Left lobe of liver (tissue), 2 donors: ENCODE data around the gene PMIS2. TPM values are rescaled to one million over a fixed set of nuclear protein-coding genes. Genes with fewer than 3 reads are reported as not detected.
"Not testable (repeated sequence)": the region's sequence is repeated elsewhere in the genome, so short reads cannot be mapped to it uniquely, and the experiment has no call there.

ENCODE experiments used
- ATAC-seq: fragments of 200-7000 bp; cut with Tn5 transposase; one replicate; pipeline ENCODE4 v1.9.1; 2020; ENCODE audit warnings: mild to moderate bottlenecking, moderate library complexity
- DNase-seq: peaks from one replicate; pipeline ENCODE4 v3.0.0-alpha.2; 2020; ENCODE audit warnings: low spot score
- total RNA-seq: library from RNA; stranded (reverse); gene quantifications from one replicate; pipeline ENCODE4 v1.2.1, GENCODE V29; 2021
- donor health status: DM: no; HTN: no; CAD: no; lungs with moderate emphysema.
- donor health status: DM: no; HTN: yes; CAD: no.

PMIS2 gene
- total RNA-seq, 1 donor from 2014 or later, result not detected

DNA sequence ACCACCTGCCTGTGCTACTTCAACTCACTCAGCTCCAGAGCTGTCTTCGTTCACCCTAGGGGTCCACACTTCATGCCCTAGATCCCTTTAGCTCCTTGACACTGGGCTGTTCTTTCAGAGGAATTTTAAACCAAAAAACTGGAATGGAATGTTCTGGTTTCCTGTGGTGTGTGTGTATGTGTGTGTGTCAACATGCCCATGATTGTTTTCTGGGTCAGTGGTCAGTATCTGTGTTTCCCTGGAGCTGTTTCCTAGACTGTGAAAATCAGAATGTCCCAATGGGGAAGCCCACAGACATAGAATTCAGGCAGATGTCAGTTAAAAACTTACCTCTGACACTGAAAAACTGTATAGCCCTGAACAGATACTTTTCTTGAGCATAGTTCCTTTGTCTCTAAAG, 1.3 kb downstream of the PMIS2 start:
- ATAC-seq (no peak), DNase-seq (no peak)

DNA sequence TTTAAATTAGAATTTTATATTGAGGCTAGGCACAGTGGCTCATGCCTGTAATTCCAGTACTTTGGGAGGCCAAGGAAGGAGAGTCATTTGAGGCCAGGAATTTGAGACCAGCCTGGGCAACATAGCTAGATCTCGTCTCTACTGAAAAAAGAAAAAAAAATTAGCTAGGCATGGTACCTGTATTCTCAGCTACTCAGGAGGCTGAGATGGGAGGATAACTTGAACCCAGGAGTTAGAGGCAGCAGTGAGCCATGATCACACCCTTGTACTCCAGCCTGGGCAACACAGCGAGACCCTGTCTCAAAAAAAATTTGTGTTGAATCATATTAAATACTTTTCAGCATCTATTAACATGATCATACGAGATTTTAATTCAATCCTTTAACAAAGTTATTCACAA, 4.9 kb downstream of the PMIS2 start:
- no peak for ATAC-seq

DNA sequence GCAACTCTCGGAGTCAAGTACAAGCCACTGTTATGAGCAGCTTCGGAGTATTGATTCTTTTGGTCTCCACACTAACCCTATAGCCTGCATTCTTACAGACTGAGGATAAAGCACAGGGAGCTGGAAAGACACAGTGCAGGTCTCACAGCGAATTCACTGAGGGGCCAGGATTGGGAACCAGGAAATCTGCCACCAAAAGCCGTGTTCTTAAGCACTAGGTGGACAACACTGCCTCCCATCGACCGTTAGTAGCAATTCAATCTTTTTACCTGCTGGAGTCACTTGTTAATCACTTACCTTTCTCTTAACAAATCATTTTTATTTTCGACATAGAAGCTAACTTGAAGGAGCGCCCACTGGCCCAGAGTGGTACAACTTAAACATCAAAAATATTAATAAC, 6.3 kb downstream of the PMIS2 start:
- DNase-seq (no peak), ATAC-seq (peak; percentile 79)

More for the DNA sequence above, 4.9 kb downstream of the PMIS2 start:
- no peak for DNase-seq

DNA sequence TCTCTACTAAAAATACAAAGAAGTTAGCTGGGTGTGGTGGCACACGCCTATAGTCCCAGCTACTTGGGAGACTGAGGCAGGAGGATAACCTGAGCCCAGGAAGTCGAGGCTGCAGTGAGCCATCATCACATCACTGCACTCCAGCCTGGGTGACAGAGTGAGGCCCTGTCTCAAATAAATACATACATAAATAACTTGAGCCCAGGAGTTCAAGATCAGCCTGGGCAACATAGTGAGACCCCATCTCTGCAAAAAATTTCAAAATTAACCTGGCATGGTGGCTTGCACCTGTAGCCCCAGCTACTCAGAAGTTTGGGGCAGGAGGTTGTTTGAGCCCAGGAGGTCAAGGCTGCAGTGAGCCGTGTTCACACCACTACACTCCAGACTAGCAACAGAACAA, 9.1 kb downstream of the PMIS2 start:
- not testable (repeated sequence) for ATAC-seq, DNase-seq

DNA sequence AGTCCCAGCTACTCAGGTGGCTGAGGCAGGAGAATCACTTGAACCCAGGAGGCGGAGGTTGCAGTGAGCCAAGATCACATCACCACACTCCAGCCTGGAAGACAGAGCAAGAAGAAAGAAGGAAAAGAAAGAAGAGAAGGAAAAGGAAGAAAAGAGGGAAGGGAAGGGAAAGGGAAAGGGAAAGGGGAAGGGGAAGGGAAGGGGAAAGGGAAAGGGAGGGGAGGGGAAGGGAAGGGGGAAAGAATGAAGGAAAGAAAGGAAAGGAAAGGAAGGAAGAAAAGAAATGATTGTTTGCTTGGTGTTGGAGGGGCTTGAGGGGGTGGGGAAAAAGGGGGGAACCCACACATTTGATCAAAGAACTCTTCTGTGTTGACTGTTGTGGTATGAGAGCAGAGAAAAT, 10.0 kb downstream of the PMIS2 start:
- DNase-seq, result no peak
- no peak for ATAC-seq

DNA sequence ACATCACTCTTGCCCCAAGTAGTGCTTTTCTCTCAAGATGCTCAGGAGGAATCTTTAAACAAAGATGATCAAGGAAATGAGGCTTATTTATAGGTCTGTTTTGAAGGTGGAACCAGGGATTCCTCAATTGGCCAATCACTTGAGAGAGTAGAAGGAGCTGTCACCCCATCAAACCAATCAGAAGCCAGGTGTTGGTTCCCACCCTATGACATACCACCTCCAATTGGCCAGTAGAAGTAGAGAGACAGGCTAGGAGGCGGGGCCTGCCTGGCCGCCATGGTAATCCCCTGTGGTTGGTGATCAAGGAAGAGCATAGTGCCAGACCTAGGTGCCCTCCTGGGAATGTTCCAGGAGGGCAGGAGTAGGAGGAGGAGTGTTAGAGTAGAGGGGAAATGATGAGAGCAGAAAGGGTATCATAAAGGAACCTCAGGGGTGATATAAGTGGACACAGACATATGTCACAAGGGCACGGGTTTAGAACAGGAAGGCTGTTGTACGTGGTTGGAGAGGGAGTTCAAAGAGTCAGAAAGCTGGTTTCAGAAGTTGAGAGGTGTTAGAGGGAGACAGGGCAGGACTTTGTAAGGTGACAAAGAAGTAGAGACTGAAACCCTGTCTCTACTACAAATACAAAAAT, 10.5 kb downstream of the PMIS2 start:
- DNase-seq (no peak), ATAC-seq (no peak)

DNA sequence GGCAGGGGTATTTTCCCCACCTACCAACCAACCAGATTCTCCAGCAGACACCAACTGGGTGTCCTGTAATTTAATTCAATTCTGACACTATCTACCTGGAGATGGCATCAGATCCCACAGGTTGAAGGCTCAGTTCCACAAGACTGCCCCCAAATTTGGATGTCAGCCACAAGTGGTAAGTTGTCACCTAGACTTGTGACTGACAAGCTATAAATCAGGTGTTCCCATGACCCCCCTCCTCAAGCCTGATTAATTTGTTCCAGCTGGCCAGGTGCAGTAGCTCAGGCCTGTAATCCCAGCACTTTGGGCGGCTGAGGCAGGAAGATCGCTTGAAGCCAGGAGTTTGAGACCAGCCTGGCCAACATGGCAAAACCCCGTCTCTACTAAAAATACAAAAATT, 16.0 kb downstream of the PMIS2 start:
- no peak for ATAC-seq
- no peak for DNase-seq

DNA sequence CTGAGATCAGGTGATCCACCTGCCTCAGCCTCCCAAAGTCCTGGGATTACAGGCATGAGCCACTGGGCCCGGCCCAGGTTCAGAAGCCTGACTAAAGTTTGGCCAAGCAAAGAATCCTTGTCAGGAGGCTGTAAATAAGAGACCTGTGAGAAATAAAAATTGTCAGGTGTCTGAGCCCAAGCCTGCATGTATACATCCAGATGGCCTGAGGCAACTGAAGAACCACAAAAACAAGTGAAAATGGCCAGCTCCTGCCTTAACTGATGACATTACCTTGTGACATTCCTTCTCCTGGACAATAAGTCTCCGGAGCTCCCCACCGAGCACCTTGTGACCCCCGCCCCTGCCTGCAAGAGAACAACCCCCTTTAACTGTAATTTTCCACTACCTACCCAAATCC, 18.5 kb downstream of the PMIS2 start:
- not testable (repeated sequence) for ATAC-seq, DNase-seq

DNA sequence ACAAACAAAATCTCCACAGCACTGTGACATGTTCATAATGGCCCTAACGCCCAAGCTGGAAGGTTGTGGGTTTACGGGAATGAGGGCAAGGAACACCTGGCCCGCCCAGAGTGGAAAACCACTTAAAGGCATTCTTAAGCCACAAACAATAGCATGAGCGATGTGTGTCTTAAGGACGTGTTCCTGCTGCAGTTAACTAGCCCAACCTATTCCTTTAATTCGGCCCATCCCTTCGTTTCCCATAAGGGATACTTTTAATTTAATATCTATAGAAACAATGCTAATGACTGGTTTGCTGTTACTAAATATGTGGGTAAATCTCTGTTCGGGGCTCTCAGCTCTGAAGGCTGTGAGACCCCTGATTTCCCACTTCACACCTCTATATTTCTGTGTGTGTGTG, 21.2 kb downstream of the PMIS2 start:
- not testable (repeated sequence) for DNase-seq, ATAC-seq

DNA sequence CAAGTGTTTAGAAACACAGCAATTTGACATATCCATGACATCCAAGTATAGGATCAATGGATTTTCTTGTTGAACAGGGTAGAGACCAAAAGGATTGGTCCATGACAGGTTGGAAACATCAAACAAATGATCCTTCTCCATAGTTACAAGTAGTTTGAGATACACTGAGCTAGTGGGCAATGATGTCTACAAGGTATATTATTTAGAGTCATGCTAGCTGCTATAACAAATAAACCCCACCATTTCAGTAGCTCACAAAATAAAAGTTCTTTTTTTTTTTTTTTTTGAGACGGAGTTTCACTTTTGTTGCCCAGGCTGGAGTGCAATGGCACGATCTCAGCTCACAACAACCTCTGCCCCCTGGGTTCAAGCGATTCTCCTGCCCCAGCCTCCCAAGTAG, 21.7 kb downstream of the PMIS2 start:
- no peak for ATAC-seq
- DNase-seq, result no peak

DNA sequence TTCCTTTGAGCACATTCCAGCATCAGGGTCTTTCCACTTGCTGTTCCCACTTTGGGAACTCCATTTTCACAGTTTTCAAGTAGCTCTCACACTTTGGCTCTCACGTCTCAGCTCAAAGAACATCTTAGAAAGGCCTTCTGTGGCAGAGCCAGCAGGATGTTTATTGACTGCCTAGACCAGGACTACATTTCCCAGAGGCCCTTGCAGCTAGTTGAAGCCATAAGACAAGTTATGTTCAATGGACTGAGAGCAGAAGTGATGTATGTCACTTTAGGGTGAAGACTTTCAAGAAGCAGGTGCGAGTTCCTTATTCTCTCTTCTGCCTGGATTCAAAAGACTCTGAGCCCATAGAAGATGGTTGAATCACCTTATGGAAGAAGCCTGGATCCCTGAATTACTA, 22.3 kb downstream of the PMIS2 start:
- ATAC-seq (no peak), DNase-seq (no peak)

DNA sequence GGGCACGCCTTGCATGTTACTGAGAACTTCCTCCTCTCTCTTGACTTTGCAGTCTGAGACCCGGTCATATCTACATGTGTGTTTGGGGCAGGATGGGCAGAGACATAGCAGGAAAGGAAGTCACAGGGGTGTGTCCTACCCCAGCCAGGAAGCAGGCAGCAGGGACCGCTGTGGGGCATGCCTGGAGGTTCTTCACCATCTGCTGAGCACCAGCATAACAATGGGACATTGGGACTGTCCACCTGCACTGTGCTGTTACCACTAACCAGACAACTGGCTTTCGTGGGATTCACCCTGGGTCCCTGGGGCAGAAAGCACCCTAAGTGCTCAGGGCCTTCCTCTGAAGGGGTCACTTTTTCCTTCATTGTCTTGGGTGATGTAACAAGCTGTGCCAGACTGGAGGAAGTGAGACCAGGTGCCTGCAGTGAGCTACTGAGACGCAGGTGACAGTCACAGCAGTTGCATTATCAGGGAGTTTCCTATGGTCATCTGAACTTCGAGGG, 23.9 kb downstream of the PMIS2 start:
- no peak for ATAC-seq
- no peak for DNase-seq

DNA sequence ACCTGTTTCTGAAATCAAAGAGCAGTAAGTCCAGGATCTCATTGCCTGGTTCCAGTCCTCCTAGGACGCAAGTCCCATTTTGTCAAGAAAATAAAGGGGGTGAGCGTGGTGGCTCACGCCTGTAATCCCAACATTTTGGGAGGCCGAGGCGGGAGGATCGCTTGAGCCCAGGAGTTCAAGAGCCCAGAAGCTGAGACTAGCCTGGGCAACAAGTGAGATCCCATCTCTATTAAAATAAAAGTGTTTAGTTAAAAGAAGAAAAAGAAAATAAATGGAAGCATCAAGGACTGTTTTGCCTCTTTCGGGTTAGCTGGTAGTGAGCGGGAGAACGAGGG, 26.2 kb downstream of the PMIS2 start:
- ATAC-seq (no peak), DNase-seq (no peak)

DNA sequence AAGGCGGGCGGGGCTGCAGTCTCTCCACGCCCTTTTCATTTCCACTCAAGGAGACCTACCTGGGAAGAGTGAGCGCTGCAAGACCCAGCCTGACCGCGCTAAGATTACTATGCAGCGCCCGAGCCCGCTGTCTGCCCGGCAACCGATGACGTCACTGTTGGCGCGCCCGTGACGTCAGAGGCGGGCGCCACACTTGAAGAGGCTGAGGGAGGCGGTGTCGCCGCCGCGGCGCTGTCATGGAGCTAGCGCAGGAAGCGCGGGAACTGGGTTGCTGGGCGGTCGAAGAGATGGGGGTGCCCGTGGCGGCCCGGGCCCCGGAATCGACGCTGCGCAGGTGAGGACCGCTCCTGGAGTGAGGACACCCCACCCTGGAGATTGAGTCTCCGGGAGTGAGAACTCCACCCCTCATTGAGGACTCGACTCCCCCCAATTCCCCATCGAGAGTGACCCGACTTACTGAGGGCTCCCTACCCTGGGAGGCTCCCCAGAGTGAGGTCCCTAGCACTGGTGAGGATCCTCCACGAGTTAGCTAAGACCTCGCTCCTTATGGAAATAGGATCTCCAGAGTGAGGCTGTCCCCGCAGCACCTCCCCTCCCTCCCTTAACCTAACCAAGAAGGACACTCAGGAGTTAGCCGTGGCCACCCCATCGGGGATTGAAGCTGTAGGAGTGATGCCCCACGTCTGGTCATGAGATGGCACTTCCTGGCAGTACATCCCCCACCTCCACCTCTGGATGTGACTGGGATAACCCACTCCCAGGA, 26.8 kb downstream of the PMIS2 start, which contains the start of gene HAUS5:
HAUS5 (plus strand) TSS at position 177 of the 763 bp plus-strand sequence; CDS start at position 237, 60 bp downstream.
- ATAC-seq, result peak; percentile 97
- peak; percentile 94 for DNase-seq

DNA sequence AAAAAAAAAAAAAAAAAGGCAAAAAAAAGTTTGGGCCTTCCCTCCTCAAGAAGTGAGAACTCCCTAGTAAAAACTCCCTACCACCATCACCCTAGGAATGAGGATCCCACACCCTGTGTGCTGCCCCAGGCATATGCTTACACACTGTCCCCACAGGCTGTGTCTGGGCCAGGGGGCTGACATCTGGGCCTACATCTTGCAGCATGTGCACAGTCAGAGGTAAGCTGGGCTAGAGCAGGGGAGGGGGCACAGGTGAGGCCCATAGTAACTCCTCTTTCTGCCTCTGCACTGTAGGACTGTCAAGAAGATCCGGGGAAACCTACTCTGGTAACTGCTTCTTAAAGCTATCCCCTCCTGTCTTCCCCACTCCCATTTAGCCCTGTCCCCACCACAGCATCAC, 27.6 kb downstream of the PMIS2 start:
- ATAC-seq (no peak), DNase-seq (no peak)

DNA sequence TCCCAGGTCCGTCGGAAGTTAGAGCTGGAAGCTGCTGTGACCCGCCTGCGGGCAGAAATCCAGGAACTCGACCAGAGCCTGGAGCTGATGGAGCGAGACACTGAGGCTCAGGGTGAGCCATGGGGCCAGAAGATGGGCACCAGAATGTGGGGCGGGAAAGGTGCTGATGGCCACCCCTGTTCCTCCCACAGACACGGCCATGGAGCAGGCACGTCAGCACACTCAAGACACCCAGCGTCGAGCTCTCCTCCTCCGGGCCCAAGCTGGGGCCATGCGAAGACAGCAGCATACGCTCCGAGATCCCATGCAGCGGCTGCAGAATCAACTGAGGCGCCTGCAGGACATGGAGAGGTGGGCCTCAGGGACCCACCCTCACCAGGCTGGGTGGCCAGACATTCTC, 29.1 kb downstream of the PMIS2 start:
- no peak for DNase-seq
- ATAC-seq, result no peak

DNA sequence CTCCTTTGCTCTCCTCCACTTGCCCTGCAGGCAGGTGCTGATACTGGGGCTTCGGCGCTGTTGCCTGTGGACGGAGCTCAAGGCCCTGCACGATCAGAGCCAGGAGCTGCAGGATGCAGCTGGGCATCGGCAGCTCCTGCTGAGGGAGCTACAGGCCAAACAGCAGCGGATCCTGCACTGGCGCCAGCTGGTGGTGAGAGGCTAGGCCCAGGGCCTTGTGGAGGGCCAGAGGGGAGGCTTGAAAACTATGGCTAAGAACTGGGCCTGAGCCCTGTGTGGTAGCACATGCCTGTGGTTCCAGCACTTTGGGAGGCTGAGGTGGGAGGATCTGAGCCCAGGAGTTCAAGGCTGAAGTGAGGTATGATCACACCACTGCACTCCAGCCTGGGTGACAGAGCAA, 32.9 kb downstream of the PMIS2 start:
- ATAC-seq, result no peak
- DNase-seq, result no peak

DNA sequence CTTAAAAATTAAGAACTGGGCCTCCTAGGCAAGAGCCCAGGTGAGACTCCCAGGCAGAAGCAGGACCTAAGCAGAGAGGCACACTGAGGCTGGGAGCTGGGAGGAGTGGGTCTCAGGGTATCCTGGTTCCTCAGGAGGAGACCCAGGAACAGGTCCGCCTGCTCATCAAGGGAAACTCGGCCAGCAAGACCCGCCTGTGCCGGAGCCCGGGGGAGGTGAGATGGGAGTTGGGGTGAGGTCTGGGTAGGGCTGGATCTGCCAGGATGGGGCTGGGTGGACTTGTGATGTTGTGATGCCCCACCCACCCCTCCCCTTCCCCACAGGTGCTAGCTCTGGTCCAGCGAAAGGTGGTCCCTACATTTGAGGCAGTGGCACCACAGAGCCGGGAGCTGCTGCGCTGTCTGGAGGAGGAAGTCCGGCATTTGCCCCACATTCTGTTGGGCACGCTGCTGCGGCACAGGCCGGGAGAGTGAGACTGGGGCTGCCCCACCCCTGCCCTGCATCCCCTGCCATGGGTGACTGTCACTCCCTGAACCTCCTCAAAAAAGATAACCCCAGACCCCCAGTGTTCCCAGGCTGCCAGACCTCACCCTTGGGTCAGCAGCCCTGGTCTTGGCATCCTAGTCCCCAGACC, 33.4 kb downstream of the PMIS2 start:
- ATAC-seq (no peak), DNase-seq (no peak)

DNA sequence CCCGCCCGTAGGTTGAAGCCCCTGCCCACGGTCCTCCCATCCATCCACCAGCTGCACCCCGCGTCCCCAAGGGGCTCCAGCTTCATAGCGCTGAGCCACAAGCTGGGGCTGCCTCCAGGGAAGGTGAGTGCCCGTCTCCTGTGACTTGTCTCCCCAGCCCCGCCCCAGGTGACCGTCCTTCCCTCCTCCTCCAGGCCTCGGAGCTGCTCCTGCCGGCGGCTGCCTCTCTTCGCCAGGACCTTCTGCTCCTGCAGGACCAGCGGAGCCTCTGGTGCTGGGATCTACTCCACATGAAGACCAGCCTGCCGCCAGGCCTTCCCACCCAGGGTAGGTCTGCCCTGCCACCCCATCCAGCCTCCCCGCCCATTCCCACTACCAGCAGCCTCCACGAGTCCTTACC, 34.0 kb downstream of the PMIS2 start:
- ATAC-seq (no peak), DNase-seq (no peak)

DNA sequence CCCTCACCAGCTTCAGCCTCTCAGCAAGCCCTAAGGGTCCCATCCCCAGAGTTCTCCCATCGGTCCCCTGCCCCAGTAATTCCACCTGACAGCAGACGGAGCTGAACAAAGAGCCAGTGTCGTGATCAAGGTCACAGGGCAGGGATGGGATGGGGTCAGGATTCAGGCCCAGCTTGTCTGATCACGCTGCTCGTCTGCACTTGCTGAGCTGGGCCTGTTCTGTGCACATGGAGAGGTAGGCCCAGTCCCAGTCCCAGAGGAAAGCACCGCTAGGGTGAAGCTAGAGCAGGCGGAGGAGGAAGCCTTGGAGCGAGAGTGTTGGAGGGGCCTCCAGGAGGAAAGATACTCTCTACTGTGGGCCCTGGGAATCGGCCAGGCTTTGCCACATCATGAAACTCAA, 35.7 kb downstream of the PMIS2 start:
- DNase-seq, result no peak
- no peak for ATAC-seq

DNA sequence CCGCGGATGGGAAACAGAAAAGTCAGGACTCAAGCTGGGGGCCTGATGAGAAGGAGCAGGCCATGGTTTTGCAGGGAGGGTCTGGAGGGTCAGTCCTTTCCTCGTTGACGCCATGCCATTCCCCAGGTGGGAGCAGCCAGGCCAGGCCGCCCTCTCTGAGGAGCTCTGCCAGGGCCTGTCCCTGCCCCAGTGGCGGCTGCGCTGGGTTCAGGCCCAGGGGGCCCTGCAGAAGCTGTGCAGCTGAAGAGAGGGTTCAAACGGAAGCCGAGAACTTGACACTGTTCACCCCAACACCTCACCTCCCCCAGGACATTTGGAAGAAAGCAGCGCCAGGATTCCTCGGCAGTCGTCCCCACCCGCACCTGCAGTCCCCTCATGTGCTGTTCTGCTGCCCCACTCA, 36.8 kb downstream of the PMIS2 start:
- DNase-seq, result no peak
- ATAC-seq, result no peak
